SIG-M5 treated with dmso at 0.1 percent for 504 hours (cell line): ENCODE results near the gene QPRT.
"Not testable (repeated sequence)": the region's sequence is repeated elsewhere in the genome, so short reads cannot be mapped to it uniquely, and the experiment has no call there.

Experiments
- DNase-seq: peaks from one replicate; lab custom pipeline; 2025; ENCODE audit not compliant: unreplicated experiment; lab: John Stamatoyannopoulos, UW

QPRT gene

DNA sequence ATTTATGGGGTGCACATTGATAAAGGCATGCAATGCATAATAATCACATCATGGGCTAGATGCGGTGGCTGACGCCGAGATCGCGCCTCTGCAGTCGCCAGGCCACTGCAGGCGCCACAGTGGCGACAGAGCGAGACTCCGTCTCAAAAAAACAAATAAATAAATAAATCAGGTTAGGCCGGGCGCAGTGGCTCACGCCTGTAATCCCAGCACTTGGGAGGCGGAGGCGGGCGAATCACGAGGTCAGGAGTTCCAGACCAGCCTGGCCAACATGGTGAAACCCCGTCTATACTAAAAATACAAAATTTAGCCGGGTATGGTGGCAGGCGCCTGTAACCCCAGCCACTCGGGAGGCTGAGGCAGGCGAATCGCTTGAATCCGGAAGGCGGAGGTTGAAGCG is 13.6 kb downstream of the QPRT start:
- not testable (repeated sequence) for DNase-seq

- DNase-seq, result no peak
Measured at GRCh38 chr16:29694384-29695195, 15.6 kb downstream of the QPRT start.

DNA sequence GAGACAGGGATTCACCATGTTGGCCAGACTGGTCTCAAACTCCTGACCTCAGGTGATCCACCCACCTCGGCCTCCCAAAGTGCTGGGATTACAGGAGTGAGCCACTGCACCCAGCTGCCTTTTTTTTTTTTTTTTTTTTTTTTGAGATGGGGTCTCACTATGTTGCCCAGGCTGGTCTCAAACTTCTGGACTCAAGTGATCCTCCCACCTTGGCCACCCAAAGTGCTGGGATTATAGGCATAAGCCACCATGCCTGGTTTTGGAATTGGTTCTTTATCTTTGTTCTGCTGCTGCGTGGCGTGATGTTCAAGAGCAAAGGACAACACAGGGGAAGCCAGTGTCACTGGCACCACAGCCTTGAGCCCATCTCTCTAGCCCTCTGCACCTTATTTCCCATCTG is 16.7 kb downstream of the QPRT start:
- not testable (repeated sequence) for DNase-seq

DNA sequence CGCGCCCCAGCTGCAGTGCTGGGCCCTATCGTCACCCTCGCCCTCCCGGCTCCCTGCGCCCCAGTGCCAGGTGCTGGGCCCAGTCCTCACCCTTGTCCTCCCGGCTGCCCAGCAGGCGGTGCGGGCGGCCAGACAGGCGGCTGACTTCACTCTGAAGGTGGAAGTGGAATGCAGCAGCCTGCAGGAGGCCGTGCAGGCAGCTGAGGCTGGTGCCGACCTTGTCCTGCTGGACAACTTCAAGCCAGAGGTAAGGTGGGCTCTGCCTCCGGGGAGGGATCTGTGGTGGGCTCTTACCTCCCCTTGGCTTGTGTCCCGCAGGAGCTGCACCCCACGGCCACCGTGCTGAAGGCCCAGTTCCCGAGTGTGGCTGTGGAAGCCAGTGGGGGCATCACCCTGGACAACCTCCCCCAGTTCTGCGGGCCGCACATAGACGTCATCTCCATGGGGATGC is 17.9 kb downstream of the QPRT start:
- no peak for DNase-seq

DNA sequence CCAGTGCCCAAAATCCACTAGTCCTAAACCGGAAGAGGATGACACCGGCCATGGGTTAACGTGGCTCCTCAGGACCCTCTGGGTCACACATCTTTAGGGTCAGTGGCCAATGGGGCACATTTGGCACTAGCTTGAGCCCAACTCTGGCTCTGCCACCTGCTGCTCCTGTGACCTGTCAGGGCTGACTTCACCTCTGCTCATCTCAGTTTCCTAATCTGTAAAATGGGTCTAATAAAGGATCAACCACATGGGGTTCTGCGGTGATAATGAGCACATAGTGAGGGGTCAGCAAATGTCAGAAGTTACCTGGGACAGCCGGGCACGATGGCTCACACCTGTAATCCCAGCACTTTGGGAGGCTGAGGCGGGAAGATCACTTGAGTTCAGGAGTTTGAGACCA is 18.4 kb downstream of the QPRT start:
- no peak for DNase-seq

GRCh38 chr16:29698042-29698441 is 19.1 kb downstream of the QPRT start:
- DNase-seq, result no peak

- no peak for DNase-seq
Measured at GRCh38 chr16:29698484-29699323, 19.7 kb downstream of the QPRT start.

DNA sequence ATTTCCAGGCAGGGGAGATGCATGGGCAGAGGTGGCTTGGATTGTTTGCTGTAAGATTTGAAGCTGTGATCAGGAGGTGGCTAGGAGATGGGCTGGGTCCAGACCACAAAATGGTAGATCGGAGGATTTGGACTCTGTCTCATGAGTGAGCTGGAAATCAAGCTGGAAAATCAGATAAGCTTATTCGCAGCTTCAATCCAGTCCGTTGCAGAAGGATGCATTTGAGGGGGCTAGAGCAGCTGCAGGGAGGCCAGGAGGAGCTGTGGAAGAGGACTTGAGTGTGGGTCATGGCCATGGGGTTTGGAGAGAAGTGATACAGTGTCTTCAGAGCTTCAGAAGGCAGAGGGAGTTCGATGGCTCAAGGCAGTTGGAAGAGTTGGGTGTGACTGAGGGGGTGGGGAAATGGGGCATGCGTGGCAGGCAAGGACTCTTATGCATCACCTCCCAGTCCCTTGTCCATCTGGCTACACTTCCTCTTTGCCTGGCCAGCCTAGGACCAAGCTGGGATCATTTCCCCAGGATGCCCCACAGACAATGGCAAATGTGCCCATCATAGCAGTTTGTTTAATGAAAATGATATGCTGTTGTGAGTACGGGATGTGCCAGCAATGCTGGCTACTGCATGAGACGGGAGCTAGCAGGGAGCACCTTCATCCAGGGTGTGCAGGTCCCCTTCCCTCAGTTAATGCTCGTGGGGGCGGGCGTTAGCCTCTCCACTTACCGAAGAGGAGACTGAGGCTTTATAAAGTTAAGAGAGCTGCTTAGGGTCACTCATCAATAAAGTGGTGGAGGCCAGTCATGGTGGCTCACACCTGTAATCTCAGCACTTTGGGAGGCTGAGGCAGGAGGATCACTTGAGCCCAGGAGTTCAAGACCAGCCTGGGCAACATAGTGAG is 20.6 kb downstream of the QPRT start:
- no peak for DNase-seq

DNA sequence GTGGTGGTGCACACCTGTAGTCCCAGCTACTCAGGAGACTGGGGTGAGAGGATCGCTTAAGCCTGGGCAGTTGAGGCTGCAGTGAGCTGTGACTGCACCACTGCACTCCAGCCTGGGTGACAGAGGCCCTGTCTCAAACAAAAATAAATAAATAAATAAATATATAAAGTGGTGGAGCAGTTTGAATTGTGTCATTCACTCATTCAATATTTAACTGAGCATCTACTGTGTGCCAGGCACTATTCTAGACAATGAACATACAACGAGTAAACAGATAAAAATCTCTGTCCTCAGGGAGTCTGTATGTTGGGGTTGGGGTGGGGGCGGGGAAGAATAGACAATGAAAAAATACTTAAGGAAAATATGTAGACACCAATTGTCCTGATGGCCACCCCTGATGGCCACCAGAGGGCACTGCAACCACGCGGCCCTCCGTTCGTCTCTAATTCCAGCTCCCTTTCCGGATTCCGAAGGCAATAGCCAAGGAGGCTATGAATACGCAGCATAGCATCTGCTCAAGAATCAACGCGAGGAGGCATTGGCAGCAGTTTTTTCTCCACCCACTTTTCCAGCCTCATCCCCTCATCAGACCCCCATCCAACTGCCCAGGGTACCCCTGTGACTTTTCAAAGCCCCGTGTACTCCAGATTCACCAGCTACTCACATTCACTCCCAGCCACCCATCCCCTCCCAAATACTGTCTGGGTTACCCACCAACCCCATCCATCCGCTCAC is 21.4 kb downstream of the QPRT start:
- peak; percentile 68 for DNase-seq

DNA sequence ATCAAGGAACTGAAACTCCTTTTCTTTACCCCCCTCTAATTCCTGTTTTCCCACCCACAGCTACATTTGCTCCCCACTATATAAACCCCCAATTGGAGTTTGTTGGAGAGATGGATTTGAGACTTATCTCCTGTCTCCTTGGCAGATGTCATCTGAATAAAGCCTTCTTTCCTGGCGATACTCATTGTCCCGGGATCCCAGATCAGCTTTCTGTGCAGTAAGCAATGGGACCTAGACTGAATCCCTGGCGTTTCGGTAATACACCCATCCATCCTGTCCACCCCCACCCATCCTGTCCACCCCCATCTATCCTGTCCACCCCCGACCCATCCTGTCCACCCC is 22.2 kb downstream of the QPRT start:
- DNase-seq, result no peak

- DNase-seq, result no peak
Measured at GRCh38 chr16:29702269-29702668, 23.3 kb downstream of the QPRT start.

DNA sequence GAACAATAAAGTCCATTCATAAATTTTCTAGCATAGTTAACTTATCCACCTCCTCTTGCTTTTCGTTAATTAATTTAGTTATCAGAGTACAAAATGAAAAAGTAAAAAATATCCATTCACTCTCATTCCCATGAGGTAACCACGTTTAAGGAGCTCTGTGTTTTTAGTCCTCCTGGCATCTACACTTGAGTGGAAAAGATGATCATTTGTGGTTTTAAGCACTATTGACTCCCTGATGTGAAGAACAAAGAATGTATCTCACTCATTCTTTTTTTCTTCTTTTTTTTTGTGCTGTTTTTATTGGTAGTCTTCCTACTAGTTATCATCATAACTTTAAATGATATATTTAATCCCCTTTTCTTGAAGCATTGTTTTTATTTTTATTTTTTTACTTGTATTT is 26.1 kb downstream of the QPRT start:
- no peak for DNase-seq

- not testable (repeated sequence) for DNase-seq
Measured at GRCh38 chr16:29707160-29707559, 28.2 kb downstream of the QPRT start.

DNA sequence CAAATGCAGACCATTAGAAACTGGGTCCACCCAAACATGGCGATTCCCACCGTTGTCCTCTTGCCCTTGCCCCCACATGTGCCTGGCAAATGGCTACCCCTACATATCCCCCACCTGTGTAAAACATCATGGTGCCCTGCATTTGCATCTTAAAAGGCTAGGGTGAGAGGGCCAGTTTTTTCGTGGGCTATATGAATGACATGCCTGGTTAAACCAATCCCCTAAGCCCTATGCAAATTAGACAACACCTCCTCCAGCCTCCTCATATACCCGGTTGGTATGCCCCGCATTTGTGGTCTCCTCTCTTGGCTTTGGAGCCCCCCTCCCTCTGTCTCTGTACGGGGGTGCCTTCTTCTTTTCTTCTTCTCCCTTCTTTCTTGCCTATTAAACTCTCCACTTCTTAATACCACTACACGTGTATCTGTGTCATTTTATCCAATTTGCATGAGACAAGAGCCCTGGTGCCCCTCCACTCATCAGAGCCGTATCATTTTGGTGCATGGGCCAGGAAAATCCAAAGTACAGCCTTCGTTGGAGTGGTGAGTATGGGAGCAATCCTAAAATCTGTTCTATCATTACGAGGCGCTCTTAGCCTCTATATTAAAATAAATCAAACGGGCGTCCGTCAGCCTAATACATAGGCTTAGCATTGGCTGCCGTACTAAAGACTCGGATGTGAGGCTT is 30.1 kb downstream of the QPRT start:
- DNase-seq, result no peak

- not testable (repeated sequence) for DNase-seq
Measured at GRCh38 chr16:29709657-29710056, 30.7 kb downstream of the QPRT start.

DNA sequence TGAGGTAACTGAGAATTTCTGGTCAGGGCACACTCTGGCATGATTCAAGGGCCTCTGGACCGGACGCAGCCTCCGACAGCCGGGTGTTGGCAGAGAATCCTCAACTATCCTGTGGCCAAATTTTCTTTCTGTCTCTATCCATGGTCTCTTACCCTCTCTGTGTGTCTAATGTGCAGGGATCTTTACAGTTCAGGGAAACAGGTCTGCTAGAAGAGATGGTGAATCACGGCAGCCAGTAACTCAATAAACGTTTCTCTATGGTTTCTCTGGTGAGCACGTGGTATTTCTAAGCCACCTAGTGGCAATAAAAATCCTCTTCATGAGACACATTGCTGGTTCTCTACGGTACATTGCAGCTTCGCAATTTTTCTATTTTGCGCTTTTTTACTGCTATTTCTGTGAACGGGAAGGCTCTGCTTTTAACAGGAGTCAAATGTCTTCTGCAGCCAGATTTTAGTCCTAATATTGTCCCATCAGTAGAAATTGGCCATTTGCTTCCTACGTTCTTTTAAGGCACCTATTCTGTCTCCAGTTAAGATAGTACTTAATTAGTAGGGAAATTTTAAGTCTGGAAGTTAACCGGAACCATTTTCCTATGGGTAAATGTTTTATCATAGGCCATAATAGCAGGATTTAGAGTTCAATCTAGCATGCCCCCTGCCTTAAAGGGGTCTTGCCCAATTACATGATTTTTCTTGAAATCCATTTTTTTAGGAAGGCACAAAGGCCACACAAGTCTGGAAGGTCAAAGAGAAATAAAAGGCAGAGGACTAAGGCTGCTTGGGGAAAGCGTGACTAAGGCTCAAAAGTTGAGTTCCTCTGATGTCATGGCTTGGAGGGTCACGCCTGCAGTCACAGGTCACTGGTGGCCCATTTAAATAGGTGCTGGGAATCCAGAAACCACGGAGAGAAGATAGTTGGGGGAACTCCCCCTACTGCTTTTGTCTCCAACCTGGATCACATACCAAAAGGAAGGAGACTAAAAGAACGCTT is 31.5 kb downstream of the QPRT start:
- DNase-seq, result peak; percentile 74

- DNase-seq, result peak; percentile 14
Measured at GRCh38 chr16:29712809-29713208, 33.8 kb downstream of the QPRT start.

DNA sequence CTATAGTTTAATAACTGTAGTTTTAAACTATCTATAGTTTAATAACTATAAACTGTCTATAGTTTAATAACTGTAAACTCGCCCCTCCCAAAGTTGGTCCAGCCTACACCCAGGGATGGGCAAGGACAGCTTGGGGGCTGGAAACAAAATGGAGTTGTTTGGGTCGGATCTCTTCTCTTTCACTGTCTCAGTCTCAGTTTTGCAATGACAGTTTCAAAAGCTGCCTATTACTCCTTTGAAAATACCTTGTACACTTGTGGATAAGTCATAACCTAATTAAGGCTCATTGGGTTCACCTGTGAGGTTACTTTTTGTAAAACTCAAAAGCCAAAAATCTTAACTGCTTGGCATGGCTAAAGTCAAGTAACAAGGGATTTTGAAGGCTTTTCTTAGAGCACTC is 35.4 kb downstream of the QPRT start:
- no peak for DNase-seq

DNA sequence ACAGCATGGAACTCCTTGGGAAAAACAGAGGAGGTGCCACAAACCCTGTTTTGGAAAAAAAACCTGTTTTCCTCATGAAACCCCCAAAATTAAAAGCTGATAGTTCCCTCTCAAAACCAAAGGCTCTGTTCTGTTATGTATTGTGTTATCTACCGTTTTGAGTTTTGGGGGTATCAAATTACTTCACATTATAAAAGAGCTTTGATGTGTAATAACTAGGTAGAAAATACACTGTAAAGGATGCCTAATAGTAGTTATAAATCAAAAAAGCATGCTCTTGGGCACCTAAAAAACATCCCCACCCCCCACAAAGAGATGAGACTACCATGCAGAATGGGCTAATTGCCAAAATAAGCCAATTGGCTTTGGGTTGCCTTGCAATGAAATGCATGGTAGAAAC is 36.0 kb downstream of the QPRT start:
- DNase-seq, result no peak
